Measurements from ENCODE around the gene INHBE. TPM values are rescaled to one million over a fixed set of nuclear protein-coding genes. Genes with fewer than 3 reads are reported as not detected.

The INHBE gene
- total RNA-seq, 1 experiment from 2014 or later: 16.1 TPM

DNA sequence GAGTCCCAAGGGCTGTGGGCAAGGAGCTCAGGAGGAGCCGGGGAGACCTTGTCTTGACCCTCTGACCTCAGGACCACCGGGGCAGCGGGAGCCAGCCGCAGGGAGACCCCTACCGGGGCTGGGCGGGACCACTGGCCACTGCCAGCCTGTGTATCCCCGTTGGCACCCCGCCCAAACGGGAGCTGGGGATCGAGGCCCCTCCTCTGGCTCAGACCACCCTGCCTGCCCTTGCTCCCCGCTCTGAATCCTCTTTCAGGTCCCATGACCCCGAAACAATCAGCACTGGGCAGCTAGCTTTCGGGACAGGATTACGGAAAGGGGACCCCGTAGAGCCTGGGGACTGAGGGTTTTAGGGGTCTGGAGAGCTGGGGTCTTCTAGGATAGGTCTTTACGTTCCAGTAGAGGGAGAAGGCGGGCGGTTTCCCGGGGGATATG, 5.8 kb downstream of the INHBE start:
- no peak for DNase-seq (ENCODE audit: low spot score)

DNA sequence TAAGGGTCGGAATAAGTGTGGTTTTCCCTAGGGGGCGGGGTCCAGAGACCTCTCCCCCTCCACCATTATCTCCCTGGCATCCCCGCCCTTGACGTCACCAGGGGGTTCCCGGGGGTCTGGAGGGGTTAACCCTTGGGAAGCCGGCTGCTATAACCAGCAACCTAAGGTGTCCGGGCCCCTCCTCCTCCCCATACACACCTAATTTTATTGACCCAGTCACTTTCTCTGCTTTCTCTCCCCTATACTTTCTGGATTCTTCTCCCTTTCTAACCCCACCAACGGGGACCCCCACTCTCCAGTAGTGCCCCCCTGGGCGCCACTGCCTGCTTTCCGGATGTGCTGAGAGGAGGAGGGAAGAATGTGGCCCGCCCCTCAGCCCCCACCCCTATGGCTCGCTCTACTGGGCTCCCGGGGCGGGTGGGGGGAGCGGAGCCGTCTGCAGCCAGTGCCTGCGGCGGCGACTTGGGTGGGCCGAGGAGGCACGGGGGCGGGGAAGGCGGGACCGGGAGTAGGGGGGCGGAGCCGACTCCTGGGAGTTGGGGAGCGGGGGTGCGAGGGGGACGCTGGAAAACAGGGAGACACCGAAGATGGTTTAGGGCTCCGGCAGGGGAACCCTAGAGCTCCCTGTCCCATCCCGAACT, 6.3 kb downstream of the INHBE start:
- DNase-seq (ENCODE audit: low spot score): peak; percentile 72

DNA sequence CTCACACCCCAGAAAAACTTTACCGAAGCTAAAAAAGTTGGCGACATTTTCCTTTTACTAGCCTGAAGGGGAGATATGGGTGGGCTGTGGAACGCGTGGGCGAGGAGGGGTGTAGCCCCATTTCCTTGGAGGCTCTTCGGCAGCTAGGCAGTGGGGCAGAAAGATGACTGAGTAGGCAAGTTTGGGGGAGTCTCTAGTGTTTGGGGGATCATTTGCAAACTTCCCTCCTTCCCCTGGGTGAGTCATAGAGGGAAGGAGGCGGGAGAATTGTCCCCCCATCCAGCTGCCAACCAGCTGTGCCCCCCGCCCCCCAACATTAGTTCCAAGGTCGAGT, 6.8 kb downstream of the INHBE start:
- peak; percentile 48 for DNase-seq (ENCODE audit: low spot score)

DNA sequence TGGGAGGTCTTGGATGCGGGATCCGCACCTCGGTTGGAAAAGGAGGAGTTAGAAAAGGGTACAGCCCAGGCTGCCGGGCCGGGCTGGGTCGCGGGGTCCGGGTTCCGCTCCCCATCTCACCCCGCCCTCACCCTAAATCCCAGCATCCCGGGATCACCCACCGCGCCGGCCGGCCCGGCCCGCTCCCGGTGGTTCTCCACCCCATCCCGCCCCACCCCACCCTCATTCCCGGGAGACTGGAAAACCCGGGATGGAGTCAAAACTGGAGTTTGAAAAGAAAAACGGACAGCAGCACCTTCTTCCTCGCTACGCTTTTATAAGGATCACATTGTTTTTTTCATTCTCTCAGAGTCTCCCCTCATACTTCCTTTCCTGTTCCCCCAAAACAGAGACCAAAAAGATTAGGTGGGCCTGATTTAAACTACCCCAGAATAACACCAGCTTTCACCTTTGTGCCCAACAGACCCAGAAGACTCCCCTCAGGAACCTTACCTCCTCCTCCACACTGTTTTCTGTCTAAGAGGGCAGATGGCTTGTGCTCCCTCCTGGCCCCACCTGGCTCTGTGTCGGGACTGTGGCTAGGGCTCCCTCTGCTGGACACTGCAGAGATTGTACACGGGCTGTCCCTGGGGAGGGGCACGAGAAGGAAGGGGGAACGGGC, 7.3 kb downstream of the INHBE start:
- DNase-seq (ENCODE audit: low spot score): peak; percentile 91

DNA sequence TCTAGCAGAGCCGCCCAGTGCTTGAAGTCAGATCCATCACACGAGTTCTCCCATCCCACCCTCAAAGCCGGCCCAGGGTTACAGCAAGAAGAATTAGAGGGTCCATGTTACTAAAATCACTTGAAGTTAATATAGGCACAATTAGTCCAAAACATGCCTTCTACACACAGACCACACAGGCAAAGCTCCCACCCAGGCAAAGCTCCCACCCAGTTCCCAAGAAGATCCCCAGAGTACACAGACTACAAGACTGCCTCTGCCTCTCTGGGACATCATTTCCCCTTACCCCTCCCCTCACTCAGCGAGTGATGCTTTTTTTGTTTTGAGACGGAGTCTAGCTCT, 7.8 kb downstream of the INHBE start:
- DNase-seq (ENCODE audit: low spot score): no peak

DNA sequence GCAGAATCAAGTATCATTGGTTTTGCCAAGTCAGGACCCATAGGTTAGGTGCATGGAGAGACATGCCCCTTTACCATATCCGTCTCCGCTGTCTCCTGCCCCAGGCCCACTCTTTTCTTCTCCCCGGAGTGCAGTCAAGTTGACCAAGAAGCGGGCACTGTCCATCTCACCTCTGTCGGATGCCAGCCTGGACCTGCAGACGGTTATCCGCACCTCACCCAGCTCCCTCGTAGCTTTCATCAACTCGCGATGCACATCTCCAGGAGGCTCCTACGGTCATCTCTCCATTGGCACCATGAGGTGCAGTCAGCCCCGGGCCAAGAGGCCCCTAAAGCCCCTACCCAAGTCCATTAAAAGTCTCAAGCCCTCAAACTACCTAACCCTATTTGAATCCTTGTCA, 9.5 kb downstream of the INHBE start:
- DNase-seq (ENCODE audit: low spot score): no peak

DNA sequence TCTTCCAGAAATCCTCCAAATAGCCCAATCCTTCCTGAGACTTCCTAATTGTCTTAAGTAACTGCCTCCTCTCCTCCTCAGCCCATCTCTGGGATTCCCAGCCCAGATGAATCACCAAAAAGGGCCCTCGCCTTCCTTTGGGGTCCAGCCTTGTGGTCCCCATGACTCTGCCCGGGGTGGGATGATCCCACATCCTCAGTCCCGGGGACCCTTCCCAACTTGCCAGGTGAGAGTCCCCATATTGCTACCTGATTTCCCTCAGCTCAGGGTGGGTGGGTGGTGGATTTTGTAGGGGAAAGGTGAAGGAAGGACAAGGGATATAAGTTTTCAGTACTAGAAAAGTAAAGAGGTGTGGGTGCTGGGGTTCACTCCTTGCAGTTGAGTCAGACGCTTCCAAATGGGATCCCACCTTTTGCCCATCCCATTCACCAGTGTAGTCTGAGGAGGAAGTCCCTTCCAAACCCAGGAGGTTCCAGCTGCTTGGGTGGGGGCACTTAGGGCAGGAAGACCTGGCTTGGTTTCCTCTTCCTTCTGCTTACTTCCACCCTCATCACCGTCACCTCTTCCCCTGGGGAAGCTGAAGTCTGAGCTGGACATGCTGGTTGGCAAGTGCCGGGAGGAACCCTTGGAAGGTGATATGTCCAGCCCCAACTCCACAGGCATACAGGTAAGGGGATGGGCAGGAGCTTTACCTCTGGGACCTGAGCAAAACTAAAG, 10.1 kb downstream of the INHBE start:
- DNase-seq (ENCODE audit: low spot score): no peak

DNA sequence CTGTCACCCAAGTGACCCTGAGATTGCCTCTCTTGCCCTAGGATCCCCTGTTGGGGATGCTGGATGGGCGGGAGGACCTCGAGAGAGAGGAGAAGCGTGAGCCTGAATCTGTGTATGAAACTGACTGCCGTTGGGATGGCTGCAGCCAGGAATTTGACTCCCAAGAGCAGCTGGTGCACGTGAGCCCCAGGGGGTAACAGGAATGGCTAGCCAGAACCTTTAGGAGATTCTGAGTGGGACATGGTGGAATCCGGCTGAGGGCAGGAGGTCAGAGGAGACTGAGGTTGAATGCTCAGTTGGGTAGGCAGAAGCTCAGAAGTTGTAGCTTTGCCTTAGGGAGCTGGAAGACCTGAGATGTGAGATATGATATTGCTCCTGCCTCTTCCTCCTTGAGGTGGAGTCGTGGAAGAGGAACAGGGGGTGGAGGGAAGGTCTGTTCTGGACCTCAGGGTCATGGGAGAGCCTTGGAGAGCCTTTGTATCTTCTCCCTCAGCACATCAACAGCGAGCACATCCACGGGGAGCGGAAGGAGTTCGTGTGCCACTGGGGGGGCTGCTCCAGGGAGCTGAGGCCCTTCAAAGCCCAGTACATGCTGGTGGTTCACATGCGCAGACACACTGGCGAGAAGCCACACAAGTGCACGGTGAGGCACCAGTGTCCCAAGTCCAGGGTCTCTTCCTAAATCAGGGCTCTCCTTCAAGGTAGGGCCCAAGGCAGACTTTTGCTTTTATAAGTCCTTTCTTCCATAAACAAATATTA, 10.8 kb downstream of the INHBE start:
- no peak for DNase-seq (ENCODE audit: low spot score)

DNA sequence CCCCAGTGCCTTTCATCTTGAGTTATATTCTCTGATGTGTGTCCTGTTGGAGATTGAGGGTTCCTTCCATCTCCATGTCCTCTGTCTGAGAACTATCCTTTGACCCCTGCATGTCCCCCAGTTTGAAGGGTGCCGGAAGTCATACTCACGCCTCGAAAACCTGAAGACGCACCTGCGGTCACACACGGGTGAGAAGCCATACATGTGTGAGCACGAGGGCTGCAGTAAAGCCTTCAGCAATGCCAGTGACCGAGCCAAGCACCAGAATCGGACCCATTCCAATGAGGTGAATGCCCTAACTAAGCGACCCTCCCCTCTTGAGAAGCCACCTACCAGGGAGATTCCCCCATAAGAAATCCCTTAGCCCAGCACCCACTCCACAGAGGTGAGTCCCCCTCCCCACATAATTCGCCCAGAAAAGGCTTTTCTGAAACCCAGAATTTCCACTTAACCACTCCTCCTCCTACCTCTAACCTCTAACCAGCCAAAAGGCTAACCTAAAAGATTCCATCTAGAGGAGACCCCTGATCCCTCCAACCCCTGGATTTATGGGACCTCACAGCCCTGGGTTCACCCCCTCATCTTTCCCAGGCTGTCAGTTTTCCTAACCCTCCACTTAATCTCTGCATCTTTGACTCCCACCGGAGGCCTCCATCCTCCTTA, 12.2 kb downstream of the INHBE start:
- no peak for DNase-seq (ENCODE audit: low spot score)

DNA sequence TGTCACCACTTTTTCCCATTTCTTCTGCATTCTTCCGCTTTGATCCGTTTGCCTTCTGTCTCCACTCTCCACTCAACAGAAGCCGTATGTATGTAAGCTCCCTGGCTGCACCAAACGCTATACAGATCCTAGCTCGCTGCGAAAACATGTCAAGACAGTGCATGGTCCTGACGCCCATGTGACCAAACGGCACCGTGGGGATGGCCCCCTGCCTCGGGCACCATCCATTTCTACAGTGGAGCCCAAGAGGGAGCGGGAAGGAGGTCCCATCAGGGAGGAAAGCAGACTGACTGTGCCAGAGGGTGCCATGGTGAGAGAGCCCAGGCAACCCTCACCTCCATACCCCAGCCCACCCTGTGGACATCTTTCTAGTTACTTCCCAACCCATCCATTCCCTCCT, 12.8 kb downstream of the INHBE start:
- DNase-seq (ENCODE audit: low spot score): no peak

DNA sequence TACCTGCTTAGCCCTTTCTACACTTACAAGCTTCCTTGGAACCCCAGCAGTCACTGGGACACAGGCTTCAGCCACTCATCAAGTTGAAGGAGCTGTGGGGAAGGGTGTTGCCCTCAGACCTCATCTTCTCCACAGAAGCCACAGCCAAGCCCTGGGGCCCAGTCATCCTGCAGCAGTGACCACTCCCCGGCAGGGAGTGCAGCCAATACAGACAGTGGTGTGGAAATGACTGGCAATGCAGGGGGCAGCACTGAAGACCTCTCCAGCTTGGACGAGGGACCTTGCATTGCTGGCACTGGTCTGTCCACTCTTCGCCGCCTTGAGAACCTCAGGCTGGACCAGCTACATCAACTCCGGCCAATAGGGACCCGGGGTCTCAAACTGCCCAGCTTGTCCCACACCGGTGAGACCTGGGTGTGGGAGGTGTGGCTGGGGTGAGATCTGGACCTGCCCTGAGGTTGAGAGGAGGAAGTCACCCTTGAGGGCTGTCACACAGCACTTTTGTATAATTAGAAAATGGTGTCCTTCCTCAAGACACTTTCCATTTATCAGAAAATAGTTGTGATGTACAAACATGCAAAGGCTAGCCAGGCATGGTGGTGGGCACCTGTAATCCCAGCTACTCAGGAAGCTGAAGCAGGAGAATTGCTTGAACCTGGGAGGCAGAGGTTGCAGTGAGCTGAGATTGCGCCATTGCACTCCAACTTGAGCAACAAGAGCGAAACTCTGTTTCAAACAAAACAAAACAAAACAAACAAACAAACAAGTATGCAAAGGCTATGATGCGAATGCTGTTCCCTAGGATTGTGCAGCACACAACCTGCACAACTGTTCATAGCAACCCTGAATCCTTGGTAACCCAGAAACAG, 14.4 kb downstream of the INHBE start:
- no peak for DNase-seq (ENCODE audit: low spot score)

DNA sequence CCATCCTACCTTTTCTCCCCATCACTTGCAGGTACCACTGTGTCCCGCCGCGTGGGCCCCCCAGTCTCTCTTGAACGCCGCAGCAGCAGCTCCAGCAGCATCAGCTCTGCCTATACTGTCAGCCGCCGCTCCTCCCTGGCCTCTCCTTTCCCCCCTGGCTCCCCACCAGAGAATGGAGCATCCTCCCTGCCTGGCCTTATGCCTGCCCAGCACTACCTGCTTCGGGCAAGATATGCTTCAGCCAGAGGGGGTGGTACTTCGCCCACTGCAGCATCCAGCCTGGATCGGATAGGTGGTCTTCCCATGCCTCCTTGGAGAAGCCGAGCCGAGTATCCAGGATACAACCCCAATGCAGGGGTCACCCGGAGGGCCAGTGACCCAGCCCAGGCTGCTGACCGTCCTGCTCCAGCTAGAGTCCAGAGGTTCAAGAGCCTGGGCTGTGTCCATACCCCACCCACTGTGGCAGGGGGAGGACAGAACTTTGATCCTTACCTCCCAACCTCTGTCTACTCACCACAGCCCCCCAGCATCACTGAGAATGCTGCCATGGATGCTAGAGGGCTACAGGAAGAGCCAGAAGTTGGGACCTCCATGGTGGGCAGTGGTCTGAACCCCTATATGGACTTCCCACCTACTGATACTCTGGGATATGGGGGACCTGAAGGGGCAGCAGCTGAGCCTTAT, 15.3 kb downstream of the INHBE start:
- DNase-seq (ENCODE audit: low spot score): no peak

DNA sequence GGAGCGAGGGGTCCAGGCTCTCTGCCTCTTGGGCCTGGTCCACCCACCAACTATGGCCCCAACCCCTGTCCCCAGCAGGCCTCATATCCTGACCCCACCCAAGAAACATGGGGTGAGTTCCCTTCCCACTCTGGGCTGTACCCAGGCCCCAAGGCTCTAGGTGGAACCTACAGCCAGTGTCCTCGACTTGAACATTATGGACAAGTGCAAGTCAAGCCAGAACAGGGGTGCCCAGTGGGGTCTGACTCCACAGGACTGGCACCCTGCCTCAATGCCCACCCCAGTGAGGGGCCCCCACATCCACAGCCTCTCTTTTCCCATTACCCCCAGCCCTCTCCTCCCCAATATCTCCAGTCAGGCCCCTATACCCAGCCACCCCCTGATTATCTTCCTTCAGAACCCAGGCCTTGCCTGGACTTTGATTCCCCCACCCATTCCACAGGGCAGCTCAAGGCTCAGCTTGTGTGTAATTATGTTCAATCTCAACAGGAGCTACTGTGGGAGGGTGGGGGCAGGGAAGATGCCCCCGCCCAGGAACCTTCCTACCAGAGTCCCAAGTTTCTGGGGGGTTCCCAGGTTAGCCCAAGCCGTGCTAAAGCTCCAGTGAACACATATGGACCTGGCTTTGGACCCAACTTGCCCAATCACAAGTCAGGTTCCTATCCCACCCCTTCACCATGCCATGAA, 16.0 kb downstream of the INHBE start:
- no peak for DNase-seq (ENCODE audit: low spot score)

DNA sequence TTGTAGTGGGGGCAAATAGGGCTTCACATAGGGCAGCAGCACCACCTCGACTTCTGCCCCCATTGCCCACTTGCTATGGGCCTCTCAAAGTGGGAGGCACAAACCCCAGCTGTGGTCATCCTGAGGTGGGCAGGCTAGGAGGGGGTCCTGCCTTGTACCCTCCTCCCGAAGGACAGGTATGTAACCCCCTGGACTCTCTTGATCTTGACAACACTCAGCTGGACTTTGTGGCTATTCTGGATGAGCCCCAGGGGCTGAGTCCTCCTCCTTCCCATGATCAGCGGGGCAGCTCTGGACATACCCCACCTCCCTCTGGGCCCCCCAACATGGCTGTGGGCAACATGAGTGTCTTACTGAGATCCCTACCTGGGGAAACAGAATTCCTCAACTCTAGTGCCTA, 16.6 kb downstream of the INHBE start:
- no peak for DNase-seq (ENCODE audit: low spot score)

DNA sequence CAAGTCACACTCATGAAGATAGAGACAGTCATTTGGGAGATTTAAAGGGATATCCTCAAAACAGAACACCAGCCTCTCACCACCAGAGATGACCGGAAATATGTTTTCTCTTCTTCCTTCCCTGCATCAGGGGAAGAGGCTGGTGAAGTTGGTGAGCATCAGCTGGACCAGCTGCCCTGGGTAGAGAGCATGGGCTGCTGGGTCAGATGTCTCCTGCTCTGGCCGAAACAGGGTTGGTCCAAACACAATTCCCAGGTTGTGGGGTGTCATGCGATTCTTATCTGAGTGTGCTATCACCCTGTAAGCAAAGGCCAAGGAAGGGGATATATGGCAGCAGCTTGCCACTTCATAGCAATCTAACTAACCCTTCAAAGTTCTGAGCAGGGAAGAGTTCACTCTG, 17.3 kb downstream of the INHBE start:
- DNase-seq (ENCODE audit: low spot score): no peak

DNA sequence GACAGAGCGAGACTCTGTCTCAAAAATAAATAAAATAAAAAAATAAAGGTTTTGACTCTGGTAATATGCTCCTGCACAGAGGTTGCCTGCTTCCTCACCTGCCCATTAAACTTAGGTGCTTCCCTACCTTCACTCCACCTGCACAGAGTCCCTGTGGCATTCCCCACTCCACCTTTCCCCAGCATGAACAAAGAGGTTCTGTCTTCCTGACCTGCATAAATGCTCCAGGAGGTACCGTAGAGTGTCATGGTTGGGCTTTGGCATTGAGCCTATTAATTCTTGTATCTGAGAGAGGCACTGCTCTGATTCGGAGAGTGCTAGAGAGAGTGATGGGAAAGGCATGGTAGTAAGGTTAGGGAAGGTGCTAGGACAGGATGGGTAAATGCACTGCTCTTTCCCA, 18.3 kb downstream of the INHBE start:
- no peak for DNase-seq (ENCODE audit: low spot score)

DNA sequence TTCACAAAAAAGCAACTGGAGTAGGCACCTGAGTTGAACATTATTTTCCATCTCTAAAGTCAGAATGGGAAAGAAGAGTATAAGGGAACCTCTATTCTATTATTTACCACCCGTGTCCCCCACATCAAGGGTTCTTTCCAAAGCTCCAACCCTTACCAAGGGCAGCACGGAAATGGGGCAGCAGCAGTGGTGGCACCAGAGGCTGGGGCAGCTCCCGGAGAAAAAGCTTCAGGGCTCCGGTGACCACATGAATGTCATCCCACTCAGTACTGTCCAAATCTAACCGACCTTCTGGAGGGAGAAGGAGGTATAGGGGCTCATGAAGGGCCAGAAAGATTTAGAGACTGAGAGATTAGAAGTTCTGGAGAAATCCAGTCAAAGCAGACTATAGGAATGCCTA, 18.8 kb downstream of the INHBE start:
- DNase-seq (ENCODE audit: low spot score): no peak

DNA sequence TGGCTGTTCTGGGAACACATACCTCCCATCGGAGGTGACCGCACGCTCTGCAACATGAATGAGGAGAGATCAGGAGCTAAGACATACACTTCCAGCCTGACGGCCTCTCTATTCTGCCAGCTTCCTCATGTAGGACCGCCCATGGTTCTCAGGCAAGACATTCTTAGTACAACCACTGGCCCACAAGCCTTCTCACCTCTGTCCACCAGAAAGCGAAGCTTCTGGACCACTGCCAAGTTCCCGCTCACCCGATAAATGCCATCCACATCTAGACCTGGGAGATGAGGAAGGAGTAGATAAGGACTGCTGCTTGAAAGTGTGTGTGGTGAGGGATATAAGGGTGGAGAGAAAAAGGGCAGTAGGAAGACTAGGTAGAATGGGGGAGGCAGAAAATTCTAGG, 19.3 kb downstream of the INHBE start:
- DNase-seq (ENCODE audit: low spot score): no peak

DNA sequence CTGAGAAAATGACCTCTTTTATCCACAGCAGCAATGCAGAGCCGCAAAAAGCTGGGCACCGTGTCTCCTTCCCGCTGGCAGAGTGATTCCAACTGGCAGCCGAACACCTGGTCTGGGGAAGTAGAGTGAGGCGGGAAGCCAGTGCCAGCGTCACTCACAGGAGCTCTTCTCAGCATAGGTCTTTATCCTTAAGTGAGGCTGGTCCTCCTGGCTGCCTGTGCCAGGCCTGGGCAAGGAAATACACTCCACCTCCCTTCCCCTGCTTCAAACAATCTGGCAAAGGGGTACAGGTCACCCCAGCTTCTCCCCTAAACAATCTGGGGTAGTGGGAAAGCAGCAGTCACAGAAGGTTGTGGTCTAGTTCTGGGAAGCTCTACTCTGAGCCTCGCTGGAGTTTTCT, 19.8 kb downstream of the INHBE start:
- DNase-seq (ENCODE audit: low spot score): no peak
